HepG2 (cell line): ENCODE measurements around the gene XK. TPM values are rescaled to one million over a fixed set of nuclear protein-coding genes. Genes with fewer than 3 reads are reported as not detected.

Source experiments
- ATAC-seq: fragments of 200-7000 bp; cut with Tn5 transposase; 3 replicates; pipeline ENCODE4 v1.9.1; 2020; ENCODE audit warnings: mild to moderate bottlenecking, moderate library complexity
- BruUV-seq: library from RNA; stranded (reverse); fragments of 400-500 nt; replicated peaks from 2 replicates; lab custom pipeline; 2021; lab: Mats Ljungman, UMichigan
- CTCF ChIA-PET: fragments of 300-600 bp; formaldehyde crosslinking; extraction: SDS; loops from one replicate; lab custom pipeline; 2021; ENCODE audit warnings: low total read pairs, inconsistent platforms, low intra/inter-chr PET ratio; lab: Yijun Ruan, JAX
- POLR2A ChIA-PET: fragments of 350-600 bp; sonication (Branson Sonifier 250); formaldehyde crosslinking; loops from one replicate; lab custom pipeline; 2020; ENCODE audit warnings: antibody characterized with exemption, inconsistent platforms; lab: Yijun Ruan, JAX
- DNase-seq: peaks from one replicate; pipeline ENCODE4 v3.0.0-alpha.2; 2015; ENCODE audit warnings: low spot score
- FAIRE-seq: peaks from 3 replicates; lab custom pipeline; 2011; peaks lifted over from hg19 to GRCh38; lab: Jason Lieb, UNC
- H2AFZ ChIP-seq: one replicate; pipeline ENCODE4 v1.6.1; 2011; ENCODE audit warnings: low read length, inconsistent platforms
- H3K27ac ChIP-seq: fragments of 300-600 bp; 3 replicates; pipeline ENCODE4 v1.8.0; 2011; ENCODE audit warnings: mixed run types, mild to moderate bottlenecking, mixed read lengths, low read length, inconsistent platforms; ENCODE audit not compliant: insufficient read depth; ENCODE audit errors: extremely low read length
- H3K27me3 ChIP-seq, 2 experiments: fragments of 200-600 bp in 1 of 2; 2 replicates in 1 of 2; 3 replicates in 1 of 2; pipeline versions ENCODE4 v1.6.0 to v1.8.0; 2011; ENCODE audit warnings: low read length in 2 of 2, mild to moderate bottlenecking in 2 of 2, moderate library complexity in 2 of 2, inconsistent platforms in 1 of 2; ENCODE audit not compliant: insufficient read depth in 2 of 2, control insufficient read depth in 1 of 2
- H3K36me3 ChIP-seq, 2 experiments: fragments of 200-600 bp in 1 of 2; replicated peaks in 1 of 2; 2 replicates in 1 of 2; 3 replicates in 1 of 2; pipeline versions ENCODE4 v1.5.1 to v1.8.0; 2011; ENCODE audit warnings: low read length in 2 of 2, inconsistent platforms in 1 of 2; ENCODE audit not compliant: insufficient read depth in 2 of 2, control insufficient read depth in 1 of 2
- H3K4me1 ChIP-seq: 2 replicates; pipeline ENCODE4 v1.5.1; 2012; ENCODE audit warnings: low read length, inconsistent platforms; ENCODE audit not compliant: insufficient read depth
- H3K4me2 ChIP-seq: 2 replicates; pipeline ENCODE4 v1.6.0; 2011; ENCODE audit warnings: low read depth, low read length, inconsistent platforms
- H3K4me3 ChIP-seq, 3 experiments: fragments of 200-600 bp in 1 of 3; sonication (generic), shearing (Covaris generic) in 1 of 3; replicated peaks in 1 of 3; 2 replicates each; pipeline ENCODE4 v1.5.1; 2011 to 2016; ENCODE audit warnings: low read length in 3 of 3, inconsistent platforms in 2 of 3, low read depth in 2 of 3, mild to moderate bottlenecking in 2 of 3, control low read depth in 1 of 3, mixed read lengths in 1 of 3; ENCODE audit not compliant: insufficient read depth in 1 of 3
- H3K79me2 ChIP-seq: one replicate; pipeline ENCODE4 v1.6.1; 2011; ENCODE audit warnings: low read length, inconsistent platforms; ENCODE audit not compliant: insufficient read depth
- H3K9ac ChIP-seq: 2 replicates; pipeline ENCODE4 v1.6.0; 2011; ENCODE audit warnings: mild to moderate bottlenecking, low read depth, low read length, inconsistent platforms; ENCODE audit not compliant: insufficient read depth
- H3K9me3 ChIP-seq: 2 replicates; pipeline ENCODE4 v1.5.1; 2012; ENCODE audit warnings: mild to moderate bottlenecking, low read length
- H4K20me1 ChIP-seq: 2 replicates; pipeline ENCODE4 v1.6.0; 2011; ENCODE audit warnings: inconsistent platforms, mild to moderate bottlenecking, low read length, moderate library complexity; ENCODE audit not compliant: insufficient read depth
- GATAD2A ChIP-seq: IDR thresholded peaks from 2 replicates; pipeline ENCODE4 v1.6.1; 2016
- JDP2 ChIP-seq: sonication (generic); formaldehyde crosslinking; IDR thresholded peaks from 2 replicates; pipeline ENCODE4 v1.8.1; 2022; ENCODE audit warnings: missing genetic modification reagents, borderline replicate concordance
- KDM2A ChIP-seq: sonication (generic); formaldehyde crosslinking; IDR thresholded peaks from 2 replicates; pipeline ENCODE4 v1.4.0; 2020; ENCODE audit warnings: low read depth, missing genetic modification reagents, borderline replicate concordance
- MED1 ChIP-seq: sonication (generic); formaldehyde crosslinking; IDR thresholded peaks from 2 replicates; pipeline ENCODE4 v1.4.0; 2020; ENCODE audit warnings: missing genetic modification reagents
- MED13 ChIP-seq: sonication (generic); formaldehyde crosslinking; IDR thresholded peaks from 2 replicates; pipeline ENCODE4 v1.5.0; 2020; ENCODE audit warnings: missing genetic modification reagents
- MYNN ChIP-seq: sonication (generic); formaldehyde crosslinking; IDR thresholded peaks from 2 replicates; pipeline ENCODE4 v1.4.0; 2020; ENCODE audit warnings: mild to moderate bottlenecking, low read depth, missing genetic modification reagents
- NCOA1 ChIP-seq: sonication (generic); formaldehyde crosslinking; IDR thresholded peaks from 2 replicates; pipeline ENCODE4 v1.9.0; 2021; ENCODE audit warnings: missing genetic modification reagents
- NCOR1 ChIP-seq: fragments of 200-600 bp; sonication (generic); IDR thresholded peaks from 2 replicates; pipeline ENCODE4 v1.7.0; 2017; ENCODE audit warnings: antibody characterized with exemption, low read length, borderline replicate concordance
- TBX3 ChIP-seq: fragments of 450-650 bp; IDR thresholded peaks from 2 replicates; pipeline ENCODE4 v1.6.1; 2017; ENCODE audit warnings: antibody characterized with exemption, mild to moderate bottlenecking, inconsistent platforms, borderline replicate concordance
- XRCC5 ChIP-seq: fragments of 200-400 bp; formaldehyde crosslinking; optimal IDR thresholded peaks from 2 replicates; pipeline ENCODE3; 2017; ENCODE audit warnings: mild to moderate bottlenecking, low read length
- ZNF234 ChIP-seq: sonication (generic); formaldehyde crosslinking; conservative IDR thresholded peaks from 2 replicates; pipeline ENCODE4 v1.5.1; 2020; ENCODE audit warnings: mild to moderate bottlenecking, missing genetic modification reagents
- ZNF3 ChIP-seq: IDR thresholded peaks from 2 replicates; pipeline ENCODE4 v1.7.0; 2017; ENCODE audit warnings: inconsistent platforms
- ZNF549 ChIP-seq: sonication (generic); formaldehyde crosslinking; IDR thresholded peaks from 2 replicates; pipeline ENCODE4 v1.5.0; 2020; ENCODE audit warnings: missing genetic modification reagents
- ZSCAN12 ChIP-seq: sonication (generic); formaldehyde crosslinking; IDR thresholded peaks from 2 replicates; pipeline ENCODE4 v1.9.0; 2021; ENCODE audit warnings: mild to moderate bottlenecking, missing genetic modification reagents
- ZSCAN31 ChIP-seq: sonication (generic); formaldehyde crosslinking; IDR thresholded peaks from 2 replicates; pipeline ENCODE4 v1.5.0; 2020; ENCODE audit warnings: low read depth, mild to moderate bottlenecking, missing genetic modification reagents
- WGBS: methylation state at CpG from one replicate; pipeline ENCODE4 v1.1.6; 2017; ENCODE audit warnings: low lambda C conversion rate; 5-methylcytosine and 5-hydroxymethylcytosine counted together
- in situ Hi-C: cut with HindIII; loops from 2 replicates; pipeline ENCODE4 v1.10.0; 2017; ENCODE audit warnings: low pct_unique_long_range_greater_than_20kb; ENCODE audit not compliant: extremely low pct_ligation_motif_present
- intact Hi-C: fragments of 100-400 bp; cut with micrococcal nuclease; formaldehyde crosslinking; loops from one replicate; pipeline ENCODE4 v1.10.0; 2022; ENCODE audit not compliant: unreplicated experiment
- polyA plus RNA-seq, 8 experiments: library from polyadenylated mRNA; depleted of rRNA in 3 of 8; stranded (reverse) in 7 of 8; unstranded in 1 of 8; fragments of >200 nt; fragmentation: Illumina TruSeq in 4 of 8; extraction: Trizol in 4 of 8; gene quantifications; 2 replicates each; pipeline versions ENCODE4 v1.2.1 to v1.2.3, GENCODE V29; 2011 to 2016; ENCODE audit warnings: low read depth in 4 of 8, missing spikeins in 1 of 8, mixed read lengths in 1 of 8; ENCODE audit not compliant: insufficient read depth in 1 of 8
- total RNA-seq, 5 experiments: library from RNA; depleted of rRNA; stranded (reverse); fragments of >200 nt; fragmentation: Illumina TruSeq; extraction: Trizol; gene quantifications; 2 replicates each; pipeline ENCODE4 v1.2.3, GENCODE V29; 2016; ENCODE audit warnings: low read depth in 1 of 5
- TF ChIP-seq, protein P1 (sequence below): sonication (generic); formaldehyde crosslinking; IDR thresholded peaks from 2 replicates; pipeline ENCODE4 v1.8.0; 2022; ENCODE audit warnings: missing genetic modification reagents, mild to moderate bottlenecking, inconsistent platforms, borderline replicate concordance

XK gene
- total and polyA plus RNA-seq, 2 of the 13 experiments (the other 11 are each of a cell fraction or from before 2014, with no cell fraction given), result not detected

DNA sequence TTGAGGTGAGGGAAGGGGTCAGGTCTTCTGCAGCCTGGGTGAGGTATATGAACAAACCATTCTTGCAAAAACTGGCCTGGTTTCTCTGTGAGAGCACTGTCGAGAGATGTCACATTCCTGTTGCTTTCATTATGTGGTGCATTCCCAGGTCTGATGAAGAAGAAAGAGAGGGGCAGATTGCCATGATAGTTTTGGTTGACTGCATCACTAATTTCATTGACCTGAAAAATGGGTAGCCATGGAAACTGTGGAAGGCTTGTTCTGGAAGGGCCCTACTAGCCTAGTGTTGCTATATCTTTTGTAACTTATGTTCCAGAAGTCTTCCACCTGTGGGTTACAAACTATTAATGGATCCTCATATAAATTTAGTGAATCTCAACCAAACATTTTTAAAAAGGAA, 61.4 kb downstream of the XK start:
- in situ Hi-C loops (loop anchor here (10.0 kb wide), 1 partner anchor 428 kb away; no protein-coding TSS in a partner anchor), intact Hi-C loops (loop anchor here (10.0 kb wide), 1 partner anchor 178 kb away; no protein-coding TSS in a partner anchor)
- POLR2A ChIA-PET, result no interaction called here
- Histone ChIP-seq H3K27ac (no peak overlapping the region), H3K36me3 (no peaks in the 10 kb centered on the region), H4K20me1 (no peaks in the 10 kb centered on the region), H3K4me2 (no peak overlapping the region), H3K4me3 (no peak overlapping the region), H3K9me3 (no peaks in the 10 kb centered on the region), H3K27me3 (no peaks in the 10 kb centered on the region), H3K9ac (no peak overlapping the region), H3K79me2 (no peaks in the 10 kb centered on the region), H2AFZ (no peak overlapping the region), H3K4me1 (no peaks in the 10 kb centered on the region)
- TF ChIP-seq NCOA1 (CRISPR knock-in tag) (no peak), ZNF234 (no peak), ZSCAN31 (no peak), JDP2 (CRISPR knock-in tag) (no peak), MED13 (CRISPR knock-in tag) (no peak)
- TF ChIP-seq, protein P1, sequence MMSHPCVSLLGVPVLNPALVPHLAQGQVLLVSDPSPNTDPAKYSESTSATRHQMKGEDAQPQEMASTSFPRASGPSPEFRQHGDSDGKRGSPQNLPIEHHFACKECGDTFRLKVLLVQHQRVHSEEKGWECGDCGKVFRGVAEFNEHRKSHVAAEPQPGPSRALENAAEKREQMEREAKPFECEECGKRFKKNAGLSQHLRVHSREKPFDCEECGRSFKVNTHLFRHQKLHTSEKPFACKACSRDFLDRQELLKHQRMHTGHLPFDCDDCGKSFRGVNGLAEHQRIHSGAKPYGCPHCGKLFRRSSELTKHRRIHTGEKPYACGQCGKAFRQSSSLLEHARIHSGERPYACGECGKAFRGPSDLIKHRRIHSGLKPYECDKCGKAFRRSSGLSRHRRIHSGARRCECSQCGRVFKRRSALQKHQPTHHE (CRISPR knock-in tag), result no peak
- CTCF ChIA-PET, result no interaction called here
- ATAC-seq, result no peak
- no peak for DNase-seq
- 0% methylated on average over 1 of the region's 1 CpG for WGBS
- FAIRE-seq, result no peak
- no TSS peak for BruUV-seq

DNA sequence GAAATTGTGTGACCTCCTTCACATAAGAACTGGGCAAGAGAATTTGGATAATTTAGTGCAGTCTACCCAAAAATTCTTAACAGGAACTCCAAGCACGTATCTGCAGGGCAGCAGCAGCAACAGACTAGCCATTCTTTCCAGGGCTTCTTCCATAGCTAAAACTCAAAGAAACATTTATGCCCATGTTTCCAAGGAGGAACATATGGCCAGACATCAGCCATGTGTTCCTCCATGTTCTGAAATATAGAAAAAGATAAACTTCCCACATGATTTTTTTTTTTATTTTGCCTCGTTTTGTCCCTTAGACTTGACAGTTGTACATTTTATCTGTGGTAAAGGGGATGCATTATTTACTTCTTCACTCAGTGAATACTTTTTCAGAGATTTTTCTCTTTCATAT, 66.7 kb downstream of the XK start:
- in situ Hi-C loops (no loop called here), intact Hi-C loops (no loop called here)
- no TSS peak for BruUV-seq
- CTCF ChIA-PET, result no interaction called here
- WGBS, result 0% methylated on average over 2 of the region's 2 CpGs
- ATAC-seq (no peak), DNase-seq (no peak), FAIRE-seq (no peak)
- Histone ChIP-seq H3K27ac (no peak overlapping the region), H3K4me2 (no peak overlapping the region), H3K79me2 (no peaks in the 10 kb centered on the region), H3K4me3 (no peak overlapping the region), H4K20me1 (no peaks in the 10 kb centered on the region), H3K36me3 (no peaks in the 10 kb centered on the region), H3K9ac (no peak overlapping the region), H3K27me3 (no peaks in the 10 kb centered on the region), H2AFZ (no peak overlapping the region), H3K9me3 (no peaks in the 10 kb centered on the region), H3K4me1 (no peaks in the 10 kb centered on the region)
- POLR2A ChIA-PET, result no interaction called here
- no peak for TF ChIP-seq KDM2A (CRISPR knock-in tag)
- no peak for TF ChIP-seq ZNF3 (CRISPR knock-in tag)
- no peak for TF ChIP-seq XRCC5
- TF ChIP-seq ZSCAN12 (CRISPR knock-in tag), result no peak
- TF ChIP-seq ZNF549 (CRISPR knock-in tag), result no peak
- no peak for TF ChIP-seq MED1 (CRISPR knock-in tag)
- no peak for TF ChIP-seq NCOR1
- TF ChIP-seq GATAD2A (CRISPR knock-in tag), result no peak
- no peak for TF ChIP-seq MYNN (CRISPR knock-in tag)
- no peak for TF ChIP-seq TBX3
